ENCODE data around the gene ZNF710.
"Not testable (repeated sequence)": the region's sequence is repeated elsewhere in the genome, so short reads cannot be mapped to it uniquely, and the experiment has no call there.

The ZNF710 gene, protein sequence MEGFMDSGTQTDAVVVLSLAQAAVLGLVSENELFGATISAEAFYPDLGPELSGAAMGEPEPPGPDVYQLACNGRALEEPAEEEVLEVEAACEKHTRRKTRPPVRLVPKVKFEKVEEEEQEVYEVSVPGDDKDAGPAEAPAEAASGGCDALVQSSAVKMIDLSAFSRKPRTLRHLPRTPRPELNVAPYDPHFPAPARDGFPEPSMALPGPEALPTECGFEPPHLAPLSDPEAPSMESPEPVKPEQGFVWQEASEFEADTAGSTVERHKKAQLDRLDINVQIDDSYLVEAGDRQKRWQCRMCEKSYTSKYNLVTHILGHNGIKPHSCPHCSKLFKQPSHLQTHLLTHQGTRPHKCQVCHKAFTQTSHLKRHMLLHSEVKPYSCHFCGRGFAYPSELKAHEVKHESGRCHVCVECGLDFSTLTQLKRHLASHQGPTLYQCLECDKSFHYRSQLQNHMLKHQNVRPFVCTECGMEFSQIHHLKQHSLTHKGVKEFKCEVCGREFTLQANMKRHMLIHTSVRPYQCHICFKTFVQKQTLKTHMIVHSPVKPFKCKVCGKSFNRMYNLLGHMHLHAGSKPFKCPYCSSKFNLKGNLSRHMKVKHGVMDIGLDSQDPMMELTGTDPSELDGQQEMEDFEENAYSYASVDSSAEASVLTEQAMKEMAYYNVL

GRCh38 chr15:90001062-90001682 lies at the start of gene ZNF710:
TSS of gene ZNF710 (plus strand) at chr15:90001324. CDS start at chr15:90067138, 65,814 bp downstream.
- DNase-seq = peak in 1 of 2 donors; percentile 44

GRCh38 chr15:89954541-89954940 lies 46.6 kb upstream of the ZNF710 start:
- no peak for DNase-seq

DNA sequence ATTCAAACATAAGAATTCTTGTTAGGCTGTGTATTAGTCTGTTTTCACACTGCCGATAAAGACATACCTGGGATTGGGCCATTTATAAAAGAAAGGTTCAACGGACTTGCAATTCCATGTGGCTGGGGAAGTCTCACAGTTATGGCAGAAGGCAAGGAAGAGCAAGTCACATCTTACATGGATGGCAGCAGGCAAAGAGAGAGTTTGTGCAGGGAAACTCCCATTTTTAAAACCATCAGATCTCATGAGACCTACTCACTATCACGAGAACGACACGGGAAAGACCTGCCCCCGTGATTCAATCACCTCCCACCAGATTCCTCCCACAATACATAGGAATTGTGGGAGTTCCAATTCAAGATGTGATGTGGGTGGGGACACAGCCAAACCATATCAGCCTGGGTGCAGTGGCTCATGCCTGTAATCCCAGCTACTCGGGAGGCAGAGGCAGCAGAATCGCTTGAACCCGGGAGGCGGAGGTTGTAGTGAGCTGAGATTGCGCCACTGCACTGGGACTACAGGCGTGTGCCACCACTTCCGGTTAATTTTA lies 45.6 kb upstream of the ZNF710 start:
- DNase-seq = not testable (repeated sequence)

- DNase-seq = no peak
These were observed 42.9 kb upstream of the ZNF710 start for GRCh38 chr15:89958107-89958805.

DNA sequence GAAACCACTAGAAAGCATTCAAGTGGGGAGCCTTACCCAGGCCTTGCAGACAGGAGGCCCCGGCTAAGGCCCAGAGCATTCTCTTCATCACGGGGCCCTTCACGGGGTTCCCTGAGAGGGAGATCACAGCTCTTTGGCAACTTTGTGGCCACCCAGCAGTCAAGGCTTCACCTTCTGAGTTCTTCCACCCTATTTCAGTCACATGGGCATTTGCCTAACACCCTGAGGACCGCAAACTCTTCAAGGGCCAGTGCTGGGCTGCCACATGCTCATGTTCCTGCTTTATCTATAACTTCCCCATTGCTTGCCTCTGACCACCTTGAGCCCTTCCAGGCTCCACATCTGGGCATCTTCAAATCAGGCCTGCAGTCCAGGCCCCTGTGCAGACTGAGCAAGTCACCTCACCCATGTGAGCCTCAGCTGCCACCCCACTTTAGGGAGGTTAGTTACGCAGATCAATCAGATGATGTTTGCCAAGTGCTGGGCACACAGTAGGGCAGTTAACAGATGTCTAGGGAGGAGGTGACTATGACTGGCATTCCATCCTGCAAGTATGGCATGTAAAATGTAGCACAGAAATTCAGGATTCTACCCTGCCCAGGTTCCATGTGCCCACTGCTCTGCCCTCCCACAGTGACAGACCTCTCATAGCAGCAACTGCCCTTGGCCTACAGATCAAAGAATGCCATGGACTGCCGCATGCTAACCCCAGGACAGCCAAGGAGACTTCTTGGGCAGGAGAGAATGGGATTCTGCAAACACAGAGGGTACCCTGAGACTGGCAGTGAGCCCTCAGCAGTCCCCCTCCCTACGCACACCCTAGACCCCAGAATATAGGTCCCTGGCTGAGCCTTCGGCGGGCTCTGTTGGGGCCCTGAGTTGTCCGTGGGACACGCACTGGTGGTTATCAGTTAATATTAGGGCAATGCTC lies 37.6 kb upstream of the ZNF710 start:
- no peak for DNase-seq

- DNase-seq = no peak
These were observed 36.7 kb upstream of the ZNF710 start for GRCh38 chr15:89964232-89964954.

DNA sequence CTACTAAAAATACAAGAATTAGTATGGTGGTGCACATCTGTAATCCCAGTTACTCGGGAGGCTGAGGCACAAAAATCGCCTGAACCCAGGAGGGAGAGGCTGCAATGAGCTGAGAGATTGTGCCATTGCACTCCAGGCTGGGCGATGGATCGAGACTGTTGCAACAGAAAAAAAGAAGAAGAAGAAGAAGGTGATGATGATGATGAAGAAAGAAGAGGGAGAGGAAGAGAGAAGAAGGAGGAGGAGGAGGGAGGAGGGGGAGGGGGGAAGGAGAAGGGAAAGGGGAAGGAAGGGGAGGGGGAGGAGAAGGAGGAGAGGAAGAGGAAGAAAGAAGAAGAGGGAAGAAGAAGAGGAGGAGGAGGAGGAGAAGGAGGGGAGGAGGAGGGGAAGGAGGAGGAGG lies 33.2 kb upstream of the ZNF710 start:
- no peak for DNase-seq

DNA sequence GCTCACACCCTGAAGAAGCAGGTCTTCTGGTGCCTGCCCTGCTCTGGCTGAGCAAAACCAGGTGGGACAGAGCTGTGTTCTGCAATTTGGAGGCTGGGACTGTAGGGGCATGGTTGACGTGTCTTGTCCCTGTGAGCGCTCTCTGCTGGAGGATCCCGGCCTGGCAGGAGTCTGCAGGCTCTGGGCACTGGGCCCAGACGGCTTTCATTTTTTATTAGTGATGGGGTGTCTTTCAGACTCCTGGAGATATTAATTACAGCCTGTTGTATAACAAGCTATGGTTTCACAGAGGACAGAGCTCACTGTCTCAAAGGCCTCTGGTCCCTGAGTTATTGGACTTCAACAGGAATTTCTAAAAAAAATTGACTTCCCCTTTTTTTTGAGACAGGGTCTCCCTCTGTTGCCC lies 29.5 kb upstream of the ZNF710 start:
- peak; percentile 46 to 65 for DNase-seq

- DNase-seq = no peak
These were observed 29.0 kb upstream of the ZNF710 start for GRCh38 chr15:89972085-89972484.

- no peak for DNase-seq
These were observed 25.5 kb upstream of the ZNF710 start for GRCh38 chr15:89975482-89976245.

DNA sequence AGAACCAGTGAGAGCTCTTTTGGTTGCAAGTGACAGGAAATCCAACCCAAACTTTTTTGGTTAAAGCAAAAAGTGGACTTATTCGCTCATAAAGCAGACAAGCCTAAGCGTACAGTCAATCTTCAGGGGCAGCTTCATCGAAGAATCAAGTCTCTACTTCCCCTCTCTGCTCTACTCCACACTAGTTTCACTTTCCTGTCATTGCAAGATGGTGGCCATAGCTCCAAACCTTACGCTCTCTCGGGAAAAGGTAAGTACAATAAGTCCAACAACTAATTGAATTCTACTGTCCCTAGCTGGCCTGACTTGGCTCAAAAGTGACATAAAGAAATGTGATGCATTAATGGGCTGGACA lies 24.9 kb upstream of the ZNF710 start:
- no peak for DNase-seq

- DNase-seq = not testable (repeated sequence)
These were observed 23.3 kb upstream of the ZNF710 start for GRCh38 chr15:89977836-89978235.

GRCh38 chr15:89978914-89979313 lies 22.2 kb upstream of the ZNF710 start:
- no peak for DNase-seq

GRCh38 chr15:89980896-89981295 lies 20.2 kb upstream of the ZNF710 start:
- no peak for DNase-seq

DNA sequence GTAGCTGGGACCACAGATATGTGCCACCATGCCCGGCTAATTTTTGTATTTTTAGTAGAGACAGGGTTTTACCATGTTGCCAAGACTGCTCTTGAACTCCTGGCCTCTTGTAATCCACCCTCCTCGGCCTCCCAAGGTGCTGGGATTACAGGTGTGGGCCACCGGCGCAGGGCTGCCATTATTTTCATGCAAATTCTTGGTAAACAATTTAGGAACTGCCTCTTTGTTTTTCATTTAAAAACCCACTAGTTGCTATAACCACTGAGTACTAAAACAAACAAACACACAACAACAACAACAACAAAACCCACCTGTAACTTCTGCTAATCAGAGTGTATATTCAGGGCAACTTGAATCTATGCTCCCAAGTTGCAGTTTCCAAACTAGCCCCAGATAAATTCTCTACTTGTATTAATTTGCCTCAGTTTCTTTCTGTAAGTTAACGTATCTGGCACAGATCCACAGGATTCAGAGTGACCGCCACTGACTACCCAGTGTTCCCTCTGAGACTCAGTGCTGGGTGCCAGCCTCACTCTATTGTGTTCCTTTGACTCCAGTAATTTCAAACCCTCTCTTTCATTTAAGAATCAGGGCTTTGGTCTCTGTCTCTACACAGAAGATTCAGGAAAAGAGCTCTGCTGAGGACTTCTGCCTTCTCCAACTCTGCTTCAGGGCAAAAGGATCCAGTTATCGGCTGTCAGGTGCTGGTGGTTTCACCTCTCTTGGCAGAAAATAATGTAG lies 18.6 kb upstream of the ZNF710 start:
- DNase-seq = no peak

- DNase-seq = no peak
These were observed 17.1 kb upstream of the ZNF710 start for GRCh38 chr15:89984001-89984400.

DNA sequence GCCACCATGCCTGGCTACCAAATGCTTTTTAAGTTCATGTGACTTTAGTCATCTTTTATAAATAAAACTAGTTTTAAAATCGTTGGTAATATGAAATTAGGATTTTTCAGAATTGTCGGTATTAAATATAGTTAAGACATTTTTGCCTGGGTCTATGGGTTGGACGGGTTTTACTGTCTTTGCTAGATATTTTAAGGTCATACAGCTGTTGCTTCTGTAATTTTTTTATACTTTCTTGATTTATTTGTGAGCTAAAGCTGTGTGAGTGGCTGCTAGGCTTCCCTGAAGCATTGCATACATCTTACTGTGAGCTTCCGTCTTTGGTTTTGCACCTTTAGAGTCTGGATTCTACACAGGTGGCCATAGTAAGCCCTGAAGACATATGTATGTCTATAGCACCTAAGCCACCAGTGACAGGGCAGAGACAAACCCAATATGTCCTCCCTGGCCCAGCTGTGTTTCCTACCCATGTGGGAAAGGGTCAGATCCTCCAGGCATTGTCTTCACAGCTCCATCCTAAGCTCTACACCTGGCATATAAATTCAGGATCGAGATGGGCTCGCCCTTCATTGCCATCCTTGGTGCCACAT lies 16.6 kb upstream of the ZNF710 start:
- DNase-seq = no peak

- no peak for DNase-seq
These were observed 16.0 kb upstream of the ZNF710 start for GRCh38 chr15:89985111-89985510.

DNA sequence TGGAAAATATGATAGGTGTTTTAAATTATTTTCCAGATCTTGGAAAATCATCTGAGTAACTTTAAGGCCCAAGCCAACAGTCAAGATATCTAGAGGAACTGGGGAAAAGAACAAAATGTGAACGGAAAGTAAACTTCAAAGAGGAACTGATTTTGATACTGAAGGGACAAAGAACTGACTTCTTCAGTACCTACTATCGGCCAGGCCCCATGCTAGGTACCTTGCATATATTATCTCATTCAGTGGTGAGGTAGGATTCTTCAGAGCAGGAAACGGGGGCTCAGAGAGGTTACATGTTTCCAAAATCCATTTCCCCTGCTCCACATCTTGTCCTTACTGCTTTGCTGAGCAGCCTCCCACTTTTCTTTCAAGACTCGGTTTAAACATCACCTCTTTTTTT lies 9.8 kb upstream of the ZNF710 start:
- DNase-seq = no peak
